Brain microvascular endothelial cell (primary cell): ENCODE measurements around the gene YAE1.

Source experiments
- DNase-seq: peaks from one replicate; pipeline ENCODE4 v3.0.0-alpha.2; 2020
- H3K27ac ChIP-seq: fragments of 250-450 bp; sonication (Bioruptor Pico); 2 replicates; pipeline ENCODE4 v1.5.1; 2020; ENCODE audit warnings: mild to moderate bottlenecking, moderate library complexity
- H3K27me3 ChIP-seq: fragments of 250-450 bp; sonication (Bioruptor Pico); replicated peaks from 2 replicates; pipeline ENCODE4 v1.5.1; 2020; ENCODE audit warnings: mild to moderate bottlenecking
- H3K36me3 ChIP-seq: fragments of 250-450 bp; sonication (Bioruptor Pico); replicated peaks from 2 replicates; pipeline ENCODE4 v1.5.1; 2020; ENCODE audit warnings: mild to moderate bottlenecking
- H3K4me3 ChIP-seq: 2 replicates; pipeline ENCODE4 v1.5.1; 2011; ENCODE audit warnings: low read depth, mild to moderate bottlenecking, control low read depth, low read length, moderate library complexity
- in situ Hi-C: cut with HindIII; loops from 2 replicates; pipeline ENCODE4 v1.10.0; 2017; ENCODE audit warnings: low sequenced_read_pairs, low pct_ligation_motif_present
- TF ChIP-seq, protein P1 (sequence below): IDR thresholded peaks from 2 replicates; pipeline ENCODE4 v1.5.1; 2011; ENCODE audit warnings: low read depth, mild to moderate bottlenecking, moderate library complexity, low read length, control low read depth, inconsistent platforms; ENCODE audit errors: missing control alignments

Gene YAE1

DNA sequence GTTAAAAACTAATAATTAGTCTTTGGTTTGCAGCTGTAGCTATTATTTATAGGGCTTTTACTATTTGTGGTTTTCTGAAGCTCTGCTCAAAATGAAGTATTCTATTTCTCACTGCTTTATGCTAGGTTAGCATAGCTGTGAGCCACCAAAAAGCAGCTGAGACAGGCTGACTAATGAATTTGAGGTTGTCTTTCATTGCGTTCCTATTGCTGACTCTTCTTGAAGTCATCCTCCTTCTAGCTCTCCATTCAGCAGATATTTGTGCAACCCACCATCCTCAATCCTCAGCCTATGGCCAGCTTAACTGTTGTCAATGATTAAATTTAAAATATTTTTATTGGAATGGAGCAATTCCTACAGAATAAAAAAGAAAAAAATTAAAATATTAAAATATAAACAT, 55.1 kb downstream of the YAE1 start:
- Histone ChIP-seq H3K36me3 (no peaks in the 10 kb centered on the region), H3K27ac (peak overlapping the region; percentile 93), H3K4me3 (no peak overlapping the region), H3K27me3 (no peaks in the 10 kb centered on the region)
- TF ChIP-seq, protein P1, sequence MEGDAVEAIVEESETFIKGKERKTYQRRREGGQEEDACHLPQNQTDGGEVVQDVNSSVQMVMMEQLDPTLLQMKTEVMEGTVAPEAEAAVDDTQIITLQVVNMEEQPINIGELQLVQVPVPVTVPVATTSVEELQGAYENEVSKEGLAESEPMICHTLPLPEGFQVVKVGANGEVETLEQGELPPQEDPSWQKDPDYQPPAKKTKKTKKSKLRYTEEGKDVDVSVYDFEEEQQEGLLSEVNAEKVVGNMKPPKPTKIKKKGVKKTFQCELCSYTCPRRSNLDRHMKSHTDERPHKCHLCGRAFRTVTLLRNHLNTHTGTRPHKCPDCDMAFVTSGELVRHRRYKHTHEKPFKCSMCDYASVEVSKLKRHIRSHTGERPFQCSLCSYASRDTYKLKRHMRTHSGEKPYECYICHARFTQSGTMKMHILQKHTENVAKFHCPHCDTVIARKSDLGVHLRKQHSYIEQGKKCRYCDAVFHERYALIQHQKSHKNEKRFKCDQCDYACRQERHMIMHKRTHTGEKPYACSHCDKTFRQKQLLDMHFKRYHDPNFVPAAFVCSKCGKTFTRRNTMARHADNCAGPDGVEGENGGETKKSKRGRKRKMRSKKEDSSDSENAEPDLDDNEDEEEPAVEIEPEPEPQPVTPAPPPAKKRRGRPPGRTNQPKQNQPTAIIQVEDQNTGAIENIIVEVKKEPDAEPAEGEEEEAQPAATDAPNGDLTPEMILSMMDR = no peak
- in situ Hi-C loops = no loop called here
- DNase-seq = peak; percentile 91

DNA sequence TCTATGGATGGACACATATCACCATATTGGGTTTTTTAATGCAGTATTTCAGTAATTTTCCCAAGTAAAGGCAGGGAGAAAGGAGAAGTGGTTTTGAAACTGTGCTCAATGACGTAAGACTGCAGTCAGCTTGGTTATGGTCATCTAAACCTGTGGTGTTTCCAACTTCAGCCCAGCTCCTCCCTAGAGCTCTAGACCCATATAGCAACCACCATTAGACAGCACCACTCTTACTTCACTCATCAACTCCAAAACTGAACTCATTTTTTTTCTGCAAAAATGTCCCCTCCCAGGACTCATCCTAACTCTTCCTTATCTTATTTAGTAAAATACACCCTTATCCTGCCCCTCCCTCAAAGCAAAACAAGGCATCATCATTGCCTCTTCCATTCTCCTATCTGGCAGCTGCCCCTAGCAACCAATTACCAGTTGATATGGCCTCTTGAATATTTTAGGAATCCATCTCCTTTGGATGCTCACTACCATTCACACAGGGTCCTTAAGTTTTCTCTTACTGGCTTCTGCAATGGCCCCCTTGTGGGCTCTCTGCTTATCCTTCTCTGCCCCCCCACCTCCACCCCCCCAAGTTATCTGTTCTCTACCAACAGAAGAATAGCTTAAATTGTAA, 55.7 kb downstream of the YAE1 start:
- H3K4me3 ChIP-seq = no peak overlapping the region
- in situ Hi-C loops = no loop called here

More for the DNA sequence above, 55.7 kb downstream of the YAE1 start:
- Histone ChIP-seq H3K36me3 (no peaks in the 10 kb centered on the region), H3K27ac (peak overlapping the region; percentile 93), H3K27me3 (no peaks in the 10 kb centered on the region)
- DNase-seq = no peak
- TF ChIP-seq, protein P1 = no peak
